Muscle layer of duodenum (tissue), 2 donors: ENCODE results near the gene CDH8.

Experiments
- H3K27ac ChIP-seq: one replicate; pipeline ENCODE4 v1.7.0; 2013; ENCODE audit warnings: mild to moderate bottlenecking, low read length
- H3K27me3 ChIP-seq: one replicate; pipeline ENCODE4 v1.7.0; 2013; ENCODE audit warnings: low read depth, mild to moderate bottlenecking, control low read depth, low read length
- H3K36me3 ChIP-seq, 2 donors: one replicate each; pipeline ENCODE4 v1.7.0; 2013; ENCODE audit warnings: low read length in 2 of 2, control low read depth in 1 of 2, mild to moderate bottlenecking in 1 of 2; ENCODE audit not compliant: insufficient read depth in 2 of 2, control insufficient read depth in 1 of 2
- H3K4me1 ChIP-seq, 2 donors: one replicate each; pipeline ENCODE4 v1.7.0; 2013; ENCODE audit warnings: low read length in 2 of 2, mild to moderate bottlenecking in 2 of 2, control low read depth in 1 of 2, moderate library complexity in 1 of 2; ENCODE audit not compliant: insufficient read depth in 2 of 2, control insufficient read depth in 1 of 2
- H3K4me3 ChIP-seq, 2 donors: one replicate each; pipeline ENCODE4 v1.7.0; 2013; ENCODE audit warnings: low read length in 2 of 2, low read depth in 1 of 2, mild to moderate bottlenecking in 1 of 2
- H3K9me3 ChIP-seq, 2 donors: one replicate each; pipeline ENCODE4 v1.7.0; 2013; ENCODE audit warnings: low read length in 2 of 2, control low read depth in 1 of 2, mild to moderate bottlenecking in 1 of 2; ENCODE audit not compliant: control insufficient read depth in 1 of 2
- donor health status: healthy.

The CDH8 gene, protein sequence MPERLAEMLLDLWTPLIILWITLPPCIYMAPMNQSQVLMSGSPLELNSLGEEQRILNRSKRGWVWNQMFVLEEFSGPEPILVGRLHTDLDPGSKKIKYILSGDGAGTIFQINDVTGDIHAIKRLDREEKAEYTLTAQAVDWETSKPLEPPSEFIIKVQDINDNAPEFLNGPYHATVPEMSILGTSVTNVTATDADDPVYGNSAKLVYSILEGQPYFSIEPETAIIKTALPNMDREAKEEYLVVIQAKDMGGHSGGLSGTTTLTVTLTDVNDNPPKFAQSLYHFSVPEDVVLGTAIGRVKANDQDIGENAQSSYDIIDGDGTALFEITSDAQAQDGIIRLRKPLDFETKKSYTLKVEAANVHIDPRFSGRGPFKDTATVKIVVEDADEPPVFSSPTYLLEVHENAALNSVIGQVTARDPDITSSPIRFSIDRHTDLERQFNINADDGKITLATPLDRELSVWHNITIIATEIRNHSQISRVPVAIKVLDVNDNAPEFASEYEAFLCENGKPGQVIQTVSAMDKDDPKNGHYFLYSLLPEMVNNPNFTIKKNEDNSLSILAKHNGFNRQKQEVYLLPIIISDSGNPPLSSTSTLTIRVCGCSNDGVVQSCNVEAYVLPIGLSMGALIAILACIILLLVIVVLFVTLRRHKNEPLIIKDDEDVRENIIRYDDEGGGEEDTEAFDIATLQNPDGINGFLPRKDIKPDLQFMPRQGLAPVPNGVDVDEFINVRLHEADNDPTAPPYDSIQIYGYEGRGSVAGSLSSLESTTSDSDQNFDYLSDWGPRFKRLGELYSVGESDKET

DNA sequence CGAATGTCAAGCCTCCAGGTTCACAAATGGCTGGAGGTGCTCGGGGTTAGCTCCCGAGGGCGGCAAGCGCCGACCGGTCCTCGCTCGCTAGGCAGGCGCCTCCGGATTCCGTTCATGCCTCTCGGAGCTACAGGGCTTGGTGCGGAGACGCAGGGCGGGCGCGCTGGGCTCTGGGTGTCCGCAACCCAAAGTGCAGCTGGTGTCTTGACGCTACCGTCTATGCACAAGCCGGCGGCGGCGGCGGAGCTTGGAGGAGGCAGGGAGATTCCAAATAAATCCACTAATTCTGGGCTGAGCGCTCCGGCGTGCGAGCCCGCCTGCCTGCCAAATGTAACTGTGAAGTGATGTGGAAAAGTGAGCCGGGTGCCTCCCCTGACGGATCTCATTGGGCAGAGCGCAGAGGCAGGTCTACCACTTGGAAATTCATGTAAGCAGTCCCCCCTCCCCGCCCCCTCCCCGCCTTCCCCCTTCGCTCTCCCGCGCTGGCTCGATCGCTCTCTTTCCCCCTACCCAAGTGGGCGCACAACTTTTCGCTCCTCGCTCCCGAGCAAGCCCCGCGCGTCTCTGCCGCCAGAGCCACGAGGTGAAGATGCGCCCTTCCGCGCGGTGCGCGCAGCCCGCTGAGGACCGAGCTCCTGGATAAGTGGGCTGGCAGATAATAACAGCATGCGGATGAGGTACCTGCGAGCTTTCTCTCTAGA lies at the start of gene CDH8:
Gene CDH8, minus strand, starts transcription at position 338 of the 701 bp plus-strand sequence. CDS start 15,035 bp downstream, outside the sequence.
- Histone ChIP-seq H3K4me3 (peak within 1 kb of the TSS in 1 of 2 donors; percentile 73), H3K4me1 (peaks cover 0 to 21% of the 10 kb centered on the region in 2 donors), H3K27ac (no peak within 1 kb of the TSS), H3K27me3 (peaks cover 12% of the 10 kb centered on the region), H3K9me3 (no peaks in the 10 kb centered on the region), H3K36me3 (no peaks in the 10 kb centered on the region)

- Histone ChIP-seq H3K9me3 (no peaks in the 10 kb centered on the region), H3K4me1 (no peaks in the 10 kb centered on the region), H3K27me3 (no peaks in the 10 kb centered on the region), H3K27ac (no peak overlapping the region), H3K36me3 (no peaks in the 10 kb centered on the region), H3K4me3 (no peak overlapping the region)
These were observed 43.0 kb upstream of the CDH8 start for GRCh38 chr16:62079236-62079635.

DNA sequence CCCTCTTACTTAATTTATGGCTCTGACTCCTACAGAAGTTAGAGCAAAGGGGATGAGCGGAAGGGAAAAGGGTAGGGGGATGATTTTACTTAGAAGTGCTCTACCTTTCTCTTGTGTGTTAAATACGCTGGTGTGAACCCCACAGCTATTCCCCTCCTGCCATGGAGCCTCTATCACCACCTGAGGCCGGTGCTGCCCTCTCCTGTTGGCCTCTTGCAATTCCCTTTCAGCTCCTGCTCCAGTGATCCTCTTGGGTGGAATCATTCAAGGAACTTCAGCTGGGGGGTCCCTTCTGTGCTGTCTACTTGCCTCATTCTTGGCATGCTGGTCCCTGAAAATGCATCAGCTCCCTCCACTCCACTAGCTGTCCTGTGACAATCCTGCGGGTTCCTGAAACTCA lies 41.8 kb upstream of the CDH8 start:
- H3K4me1 ChIP-seq: no peaks in the 10 kb centered on the region
- no peaks in the 10 kb centered on the region for H3K27me3 ChIP-seq
- H3K27ac ChIP-seq: no peak overlapping the region

GRCh38 chr16:62076886-62077285 lies 40.6 kb upstream of the CDH8 start:
- no peaks in the 10 kb centered on the region for H3K27me3 ChIP-seq
- no peak overlapping the region for H3K4me3 ChIP-seq
- no peak overlapping the region for H3K27ac ChIP-seq
- H3K9me3 ChIP-seq: no peaks in the 10 kb centered on the region
- H3K36me3 ChIP-seq: no peaks in the 10 kb centered on the region
- H3K4me1 ChIP-seq: no peaks in the 10 kb centered on the region

More for the DNA sequence above, 41.8 kb upstream of the CDH8 start:
- no peak overlapping the region for H3K4me3 ChIP-seq
- no peaks in the 10 kb centered on the region for H3K36me3 ChIP-seq
- H3K9me3 ChIP-seq: no peaks in the 10 kb centered on the region

GRCh38 chr16:62068747-62069146 lies 32.5 kb upstream of the CDH8 start:
- no peaks in the 10 kb centered on the region for H3K4me1 ChIP-seq
- no peaks in the 10 kb centered on the region for H3K9me3 ChIP-seq
- H3K36me3 ChIP-seq: no peaks in the 10 kb centered on the region
- no peak overlapping the region for H3K4me3 ChIP-seq
- no peaks in the 10 kb centered on the region for H3K27me3 ChIP-seq
- no peak overlapping the region for H3K27ac ChIP-seq

DNA sequence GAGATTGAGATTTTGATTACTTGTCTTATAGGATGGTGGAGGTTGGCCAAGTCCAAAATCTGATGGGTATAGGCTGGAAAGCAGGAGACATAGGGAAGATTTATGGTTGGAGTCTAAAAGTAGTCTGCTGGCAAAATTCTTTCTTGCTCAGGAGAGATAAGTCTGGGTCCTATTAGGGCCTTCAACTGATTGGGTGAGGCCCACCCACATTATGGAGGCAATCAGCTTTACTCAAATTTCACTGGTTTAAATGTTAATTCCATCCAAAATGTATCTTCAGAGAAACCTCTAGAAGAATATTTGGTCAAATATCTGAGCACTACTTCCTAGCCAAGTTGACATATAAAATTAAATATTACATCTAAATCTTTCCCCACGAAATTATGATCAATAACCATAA lies 31.7 kb upstream of the CDH8 start:
- H3K27me3 ChIP-seq: no peaks in the 10 kb centered on the region
- H3K4me3 ChIP-seq: no peak overlapping the region
- H3K27ac ChIP-seq: no peak overlapping the region
- no peaks in the 10 kb centered on the region for H3K4me1 ChIP-seq
- H3K36me3 ChIP-seq: no peaks in the 10 kb centered on the region
- H3K9me3 ChIP-seq: no peaks in the 10 kb centered on the region

- H3K9me3 ChIP-seq: no peaks in the 10 kb centered on the region
These were observed 30.9 kb upstream of the CDH8 start for GRCh38 chr16:62067182-62067581.

DNA sequence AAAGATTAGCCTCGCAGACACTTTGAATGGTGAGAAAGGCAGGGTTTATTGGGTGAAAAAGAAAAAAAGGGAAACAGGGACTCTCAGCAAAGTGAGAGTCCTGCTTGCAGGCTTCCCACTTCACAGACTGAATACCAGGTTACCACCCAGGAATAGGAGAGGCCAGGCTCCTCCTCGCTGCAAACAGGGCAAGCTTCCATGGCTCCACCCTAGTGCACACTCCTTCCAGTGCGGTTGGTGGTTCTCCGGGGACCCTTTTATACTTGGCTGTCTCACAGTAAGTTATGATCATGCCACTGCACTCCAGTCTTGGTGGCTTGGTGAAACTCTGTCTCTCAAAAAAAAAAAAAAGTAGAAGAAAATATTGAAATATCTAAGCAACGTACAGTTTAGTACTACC lies 30.5 kb upstream of the CDH8 start:
- H3K4me1 ChIP-seq: no peaks in the 10 kb centered on the region
- H3K4me3 ChIP-seq: no peak overlapping the region
- H3K36me3 ChIP-seq: no peaks in the 10 kb centered on the region
- H3K27me3 ChIP-seq: no peaks in the 10 kb centered on the region
- H3K27ac ChIP-seq: no peak overlapping the region
- H3K9me3 ChIP-seq: no peaks in the 10 kb centered on the region

More at GRCh38 chr16:62067182-62067581, 30.9 kb upstream of the CDH8 start:
- Histone ChIP-seq H3K27ac (no peak overlapping the region), H3K36me3 (no peaks in the 10 kb centered on the region), H3K4me1 (no peaks in the 10 kb centered on the region), H3K27me3 (no peaks in the 10 kb centered on the region), H3K4me3 (no peak overlapping the region)

- Histone ChIP-seq H3K27me3 (no peaks in the 10 kb centered on the region), H3K27ac (no peak overlapping the region), H3K4me1 (no peaks in the 10 kb centered on the region), H3K36me3 (no peaks in the 10 kb centered on the region), H3K4me3 (no peak overlapping the region), H3K9me3 (no peaks in the 10 kb centered on the region)
These were observed 27.9 kb upstream of the CDH8 start for GRCh38 chr16:62064173-62064572.

DNA sequence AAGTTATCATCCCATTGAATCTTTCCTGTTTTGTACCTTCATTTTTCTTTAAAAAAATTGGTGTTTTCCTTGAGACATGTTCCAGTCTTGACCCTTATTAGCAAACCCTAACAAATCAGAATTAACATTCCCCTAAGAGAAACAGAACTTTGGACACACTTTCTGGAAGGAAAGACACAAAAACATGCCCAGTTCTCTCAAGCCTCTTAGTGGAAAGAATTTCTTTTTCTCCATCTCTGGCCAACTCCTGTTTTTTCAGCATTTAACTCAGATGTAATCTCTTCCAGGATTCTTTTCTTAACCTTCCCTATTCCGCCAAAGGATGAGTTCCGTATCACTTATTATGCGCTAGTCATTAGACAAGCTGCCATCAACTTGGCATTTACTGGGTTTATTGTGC lies 23.9 kb upstream of the CDH8 start:
- Histone ChIP-seq H3K27me3 (no peaks in the 10 kb centered on the region), H3K36me3 (no peaks in the 10 kb centered on the region)

DNA sequence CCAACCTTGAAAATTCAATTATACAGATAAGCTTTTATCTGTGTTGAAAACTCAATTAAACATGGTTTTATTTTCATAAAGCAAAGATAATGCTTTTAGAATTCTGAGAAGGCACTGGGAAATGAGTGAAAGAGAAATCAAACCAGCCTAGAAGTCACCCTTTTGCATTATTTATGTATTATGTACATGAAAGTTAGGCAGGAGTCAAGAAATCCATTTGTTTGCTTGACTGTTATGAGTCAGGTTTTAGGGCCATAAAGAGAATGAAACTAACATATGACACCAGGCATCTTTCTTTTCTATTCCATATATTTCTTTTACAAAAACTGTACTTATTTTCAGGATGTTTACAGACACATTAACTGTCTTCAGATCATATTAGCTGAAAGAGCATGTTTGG lies 23.3 kb upstream of the CDH8 start:
- Histone ChIP-seq H3K27me3 (no peaks in the 10 kb centered on the region), H3K9me3 (no peaks in the 10 kb centered on the region), H3K4me1 (no peaks in the 10 kb centered on the region), H3K36me3 (no peaks in the 10 kb centered on the region), H3K27ac (no peak overlapping the region), H3K4me3 (no peak overlapping the region)

More for the DNA sequence above, 23.9 kb upstream of the CDH8 start:
- Histone ChIP-seq H3K4me3 (no peak overlapping the region), H3K27ac (no peak overlapping the region), H3K9me3 (no peaks in the 10 kb centered on the region), H3K4me1 (no peaks in the 10 kb centered on the region)
